ENCODE results near the gene SKI. TPM values are rescaled to one million over a fixed set of nuclear protein-coding genes. Genes with fewer than 3 reads are reported as not detected.

Gene SKI
- total and polyA plus RNA-seq, 9 of the 15 experiments (the other 6 are each of a cell fraction or from before 2014, with no cell fraction given) = 0.10 to 60.5 (median 4.6) TPM

GRCh38 chr1:2201062-2201461, 27.1 kb upstream of the SKI start (continued):
- TF ChIP-seq, protein P1, sequence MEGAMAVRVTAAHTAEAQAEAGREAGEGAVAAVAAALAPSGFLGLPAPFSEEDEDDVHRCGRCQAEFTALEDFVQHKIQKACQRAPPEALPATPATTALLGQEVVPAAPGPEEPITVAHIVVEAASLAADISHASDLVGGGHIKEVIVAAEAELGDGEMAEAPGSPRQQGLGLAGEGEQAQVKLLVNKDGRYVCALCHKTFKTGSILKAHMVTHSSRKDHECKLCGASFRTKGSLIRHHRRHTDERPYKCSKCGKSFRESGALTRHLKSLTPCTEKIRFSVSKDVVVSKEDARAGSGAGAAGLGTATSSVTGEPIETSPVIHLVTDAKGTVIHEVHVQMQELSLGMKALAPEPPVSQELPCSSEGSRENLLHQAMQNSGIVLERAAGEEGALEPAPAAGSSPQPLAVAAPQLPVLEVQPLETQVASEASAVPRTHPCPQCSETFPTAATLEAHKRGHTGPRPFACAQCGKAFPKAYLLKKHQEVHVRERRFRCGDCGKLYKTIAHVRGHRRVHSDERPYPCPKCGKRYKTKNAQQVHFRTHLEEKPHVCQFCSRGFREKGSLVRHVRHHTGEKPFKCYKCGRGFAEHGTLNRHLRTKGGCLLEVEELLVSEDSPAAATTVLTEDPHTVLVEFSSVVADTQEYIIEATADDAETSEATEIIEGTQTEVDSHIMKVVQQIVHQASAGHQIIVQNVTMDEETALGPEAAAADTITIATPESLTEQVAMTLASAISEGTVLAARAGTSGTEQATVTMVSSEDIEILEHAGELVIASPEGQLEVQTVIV (CRISPR knock-in tag; IDR thresholded peaks at IDR 0.05; ENCODE audit: borderline replicate concordance) = no peak

- Histone ChIP-seq H3K9ac (ENCODE audit: insufficient read depth in 1 of 2, low read depth in 2 of 2, low read length in 2 of 2) (peak overlapping the region in 1 of 2 experiments; percentile 61; a peak in 1 of 4 replicates), H3K79me2 (ENCODE audit: control insufficient read depth, insufficient read depth, low read length) (peaks cover 26% of the 10 kb centered on the region; the same call in 2 of the 3 replicates), H3K27ac (ENCODE audit: extremely low read depth, low read depth, low read length) (no peak overlapping the region), H3K36me3 (ENCODE audit: control insufficient read depth, insufficient read depth, low read length) (no peaks in the 10 kb centered on the region), H3K9me3 (replicated peaks; ENCODE audit: control insufficient read depth, insufficient read depth, low read depth, low read length) (no peaks in the 10 kb centered on the region), H3K27me3 (ENCODE audit: control insufficient read depth in 2 of 2, insufficient read depth in 2 of 2, low read length in 2 of 2) (no peaks in the 10 kb centered on the region), H3K9me1 (ENCODE audit: control insufficient read depth, insufficient read depth, low read length) (no peaks in the 10 kb centered on the region), H3K4me2 (ENCODE audit: insufficient read depth, low read length) (no peak overlapping the region), H4K20me1 (replicated peaks; ENCODE audit: control insufficient read depth, insufficient read depth, low read length) (no peaks in the 10 kb centered on the region), H3K4me1 (replicated peaks in 1 of 2; ENCODE audit: control insufficient read depth in 2 of 2, insufficient read depth in 2 of 2, low read length in 2 of 2) (peaks cover 45 to 79% of the 10 kb centered on the region in 2 experiments), H3K4me3 (no peak overlapping the region), H2AFZ (ENCODE audit: low read depth, low read length) (no peak overlapping the region)
- POLR2A ChIA-PET = interaction anchor here (0.6 to 1.2 kb wide), 2 partner anchors 53 to 344 kb away, joined by 3 to 5 read pairs; no protein-coding TSS in a partner anchor
- FAIRE-seq (no peak), DNase-seq (ENCODE audit: extremely low read depth in 1 of 4, low spot score in 3 of 4) (no peak), ATAC-seq (no peak)
- intact Hi-C loops (cut with micrococcal nuclease) = no loop called here
- no TSS peak for BruUV-seq (replicated peaks)
- CTCF ChIA-PET (ENCODE audit: low intra/inter-chr PET ratio) = no interaction called here
- in situ Hi-C loops (cut with MboI) = no loop called here
- no peak for TF ChIP-seq NFATC3 (IDR thresholded peaks at IDR 0.05)
- no peak for TF ChIP-seq DDX20 (tag; IDR thresholded peaks at IDR 0.05; ENCODE audit: low read depth)
- no peak for TF ChIP-seq ELF1 (tag; IDR thresholded peaks at IDR 0.05)
- TF ChIP-seq, protein P2, sequence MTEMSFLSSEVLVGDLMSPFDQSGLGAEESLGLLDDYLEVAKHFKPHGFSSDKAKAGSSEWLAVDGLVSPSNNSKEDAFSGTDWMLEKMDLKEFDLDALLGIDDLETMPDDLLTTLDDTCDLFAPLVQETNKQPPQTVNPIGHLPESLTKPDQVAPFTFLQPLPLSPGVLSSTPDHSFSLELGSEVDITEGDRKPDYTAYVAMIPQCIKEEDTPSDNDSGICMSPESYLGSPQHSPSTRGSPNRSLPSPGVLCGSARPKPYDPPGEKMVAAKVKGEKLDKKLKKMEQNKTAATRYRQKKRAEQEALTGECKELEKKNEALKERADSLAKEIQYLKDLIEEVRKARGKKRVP (CRISPR knock-in tag; IDR thresholded peaks at IDR 0.05) = no peak
- TF ChIP-seq ZNF121 (CRISPR knock-in tag; conservative IDR thresholded peaks at IDR 0.05) = peak; percentile 71
- WGBS (ENCODE audit: insufficient coverage, low coverage, missing lambda C conversion rate) = 71% methylated on average over 9 of the region's 9 CpGs
Observed at GRCh38 chr1:2202008-2202575, 26.0 kb upstream of the SKI start.

Measured in K562 (cell line).